ENCODE results near the gene SHC4.

DNA sequence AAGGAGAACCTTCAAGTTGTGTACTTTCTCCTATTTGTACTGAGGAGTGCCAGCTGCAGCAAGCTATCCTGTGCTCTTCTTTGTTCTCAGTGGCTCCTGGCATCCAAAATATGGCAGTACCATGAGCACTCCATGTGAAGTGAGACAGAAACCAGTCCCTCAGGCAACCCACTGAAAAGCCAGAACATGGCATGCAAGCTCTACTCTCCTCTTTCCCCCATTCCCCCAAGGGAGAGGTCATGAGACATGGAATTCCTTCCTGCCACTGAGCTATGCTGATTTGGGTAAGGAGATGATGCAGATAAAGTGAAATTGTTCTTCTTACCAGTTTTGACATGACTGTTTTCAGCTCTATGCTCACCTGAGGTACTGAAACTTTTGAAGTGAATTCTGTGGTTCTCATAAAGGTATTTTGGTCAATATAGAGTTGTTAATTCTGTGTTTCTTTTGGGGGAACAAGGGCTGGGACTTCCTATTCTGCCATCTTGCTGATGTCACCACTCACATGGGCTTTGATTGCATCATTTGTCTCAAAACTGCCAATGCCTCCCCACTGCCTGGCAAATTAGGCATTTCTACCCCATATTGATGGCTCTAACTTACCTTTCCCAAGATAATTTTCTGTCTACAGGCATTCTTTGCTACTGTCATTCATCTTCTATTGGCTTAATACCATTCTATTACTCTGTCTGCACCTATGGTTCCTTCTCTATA is 130.0 kb downstream of the SHC4 start:
- TF ChIP-seq, protein P1, sequence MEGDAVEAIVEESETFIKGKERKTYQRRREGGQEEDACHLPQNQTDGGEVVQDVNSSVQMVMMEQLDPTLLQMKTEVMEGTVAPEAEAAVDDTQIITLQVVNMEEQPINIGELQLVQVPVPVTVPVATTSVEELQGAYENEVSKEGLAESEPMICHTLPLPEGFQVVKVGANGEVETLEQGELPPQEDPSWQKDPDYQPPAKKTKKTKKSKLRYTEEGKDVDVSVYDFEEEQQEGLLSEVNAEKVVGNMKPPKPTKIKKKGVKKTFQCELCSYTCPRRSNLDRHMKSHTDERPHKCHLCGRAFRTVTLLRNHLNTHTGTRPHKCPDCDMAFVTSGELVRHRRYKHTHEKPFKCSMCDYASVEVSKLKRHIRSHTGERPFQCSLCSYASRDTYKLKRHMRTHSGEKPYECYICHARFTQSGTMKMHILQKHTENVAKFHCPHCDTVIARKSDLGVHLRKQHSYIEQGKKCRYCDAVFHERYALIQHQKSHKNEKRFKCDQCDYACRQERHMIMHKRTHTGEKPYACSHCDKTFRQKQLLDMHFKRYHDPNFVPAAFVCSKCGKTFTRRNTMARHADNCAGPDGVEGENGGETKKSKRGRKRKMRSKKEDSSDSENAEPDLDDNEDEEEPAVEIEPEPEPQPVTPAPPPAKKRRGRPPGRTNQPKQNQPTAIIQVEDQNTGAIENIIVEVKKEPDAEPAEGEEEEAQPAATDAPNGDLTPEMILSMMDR (IDR thresholded peaks at IDR 0.05) = no peak
- no peak for TF ChIP-seq POLR2A (IDR thresholded peaks at IDR 0.05)

All from lower leg skin (tissue), 3 donors.